ENCODE data around the gene ATAD3B.
"Not testable (repeated sequence)": the region's sequence is repeated elsewhere in the genome, so short reads cannot be mapped to it uniquely, and the experiment has no call there.

Gene ATAD3B

GRCh38 chr1:1522536-1522935 is 51.0 kb downstream of the ATAD3B start:
- H3K27ac Mint-ChIP-seq, H3K4me1 Mint-ChIP-seq, DNase-seq, ATAC-seq, H3K27me3 Mint-ChIP-seq, H3K4me3 Mint-ChIP-seq, H3K9me3 Mint-ChIP-seq: not testable (repeated sequence)

DNA sequence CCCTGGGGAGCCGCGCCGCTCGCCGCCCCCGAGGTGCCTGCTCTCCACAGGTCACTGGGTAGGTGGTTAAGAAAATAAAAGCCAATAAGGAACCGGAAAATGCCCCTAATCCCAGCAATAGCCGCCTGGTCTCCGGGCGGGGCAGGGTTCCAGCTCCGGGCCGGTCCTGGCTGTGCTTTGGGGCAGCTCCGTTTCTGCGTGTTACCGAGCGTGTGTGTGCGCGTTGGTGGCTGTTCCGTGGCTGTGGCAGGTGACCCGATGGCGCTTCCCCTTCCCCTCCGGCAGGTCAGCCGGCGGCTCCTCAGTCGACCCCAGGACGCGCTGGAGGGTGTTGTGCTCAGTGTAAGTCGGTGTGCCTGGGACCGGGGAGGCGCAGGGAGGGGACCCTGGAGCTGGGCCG is 51.7 kb downstream of the ATAD3B start:
- H3K9me3 Mint-ChIP-seq, ATAC-seq, DNase-seq, H3K4me3 Mint-ChIP-seq, H3K27me3 Mint-ChIP-seq, H3K4me1 Mint-ChIP-seq, H3K27ac Mint-ChIP-seq: not testable (repeated sequence)

GRCh38 chr1:1523651-1524050 is 52.1 kb downstream of the ATAD3B start:
- not testable (repeated sequence) for H3K9me3 Mint-ChIP-seq, H3K27me3 Mint-ChIP-seq, ATAC-seq, H3K4me1 Mint-ChIP-seq, H3K27ac Mint-ChIP-seq, H3K4me3 Mint-ChIP-seq, DNase-seq

GRCh38 chr1:1524750-1525383 is 53.3 kb downstream of the ATAD3B start:
- ATAC-seq, H3K4me1 Mint-ChIP-seq, DNase-seq, H3K27me3 Mint-ChIP-seq, H3K4me3 Mint-ChIP-seq, H3K9me3 Mint-ChIP-seq, H3K27ac Mint-ChIP-seq: not testable (repeated sequence)

DNA sequence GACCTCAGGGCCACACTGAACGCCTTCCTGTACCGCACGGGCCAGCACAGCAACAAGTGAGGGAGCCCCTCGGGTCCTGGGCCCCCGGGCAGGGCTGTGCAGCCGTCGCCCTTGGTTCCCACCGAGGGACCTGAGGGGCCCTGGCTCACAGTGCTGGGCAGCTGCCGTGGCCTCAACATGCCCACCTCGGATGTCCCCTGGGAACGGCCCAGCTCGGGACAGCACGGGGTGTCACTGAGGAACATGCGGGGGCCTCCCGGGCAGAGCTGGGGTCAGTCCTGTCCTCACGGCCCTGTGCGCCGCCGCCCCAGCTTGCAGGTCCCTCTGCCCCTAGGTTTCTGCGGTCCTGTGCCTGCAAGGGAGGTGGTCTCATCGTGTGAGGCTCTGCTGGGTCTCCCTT is 54.9 kb downstream of the ATAD3B start:
- not testable (repeated sequence) for ATAC-seq, H3K27ac Mint-ChIP-seq

GRCh38 chr1:1527092-1527816 is 55.7 kb downstream of the ATAD3B start:
- Mint-ChIP-seq H3K27me3 (no peaks in the 10 kb centered on the region), H3K9me3 (peaks cover 5 to 6% of the 10 kb centered on the region in 2 donors)
- no peak for DNase-seq

More for the DNA sequence above, 54.9 kb downstream of the ATAD3B start:
- not testable (repeated sequence) for H3K27me3 Mint-ChIP-seq, H3K4me3 Mint-ChIP-seq, H3K4me1 Mint-ChIP-seq, DNase-seq, H3K9me3 Mint-ChIP-seq

DNA sequence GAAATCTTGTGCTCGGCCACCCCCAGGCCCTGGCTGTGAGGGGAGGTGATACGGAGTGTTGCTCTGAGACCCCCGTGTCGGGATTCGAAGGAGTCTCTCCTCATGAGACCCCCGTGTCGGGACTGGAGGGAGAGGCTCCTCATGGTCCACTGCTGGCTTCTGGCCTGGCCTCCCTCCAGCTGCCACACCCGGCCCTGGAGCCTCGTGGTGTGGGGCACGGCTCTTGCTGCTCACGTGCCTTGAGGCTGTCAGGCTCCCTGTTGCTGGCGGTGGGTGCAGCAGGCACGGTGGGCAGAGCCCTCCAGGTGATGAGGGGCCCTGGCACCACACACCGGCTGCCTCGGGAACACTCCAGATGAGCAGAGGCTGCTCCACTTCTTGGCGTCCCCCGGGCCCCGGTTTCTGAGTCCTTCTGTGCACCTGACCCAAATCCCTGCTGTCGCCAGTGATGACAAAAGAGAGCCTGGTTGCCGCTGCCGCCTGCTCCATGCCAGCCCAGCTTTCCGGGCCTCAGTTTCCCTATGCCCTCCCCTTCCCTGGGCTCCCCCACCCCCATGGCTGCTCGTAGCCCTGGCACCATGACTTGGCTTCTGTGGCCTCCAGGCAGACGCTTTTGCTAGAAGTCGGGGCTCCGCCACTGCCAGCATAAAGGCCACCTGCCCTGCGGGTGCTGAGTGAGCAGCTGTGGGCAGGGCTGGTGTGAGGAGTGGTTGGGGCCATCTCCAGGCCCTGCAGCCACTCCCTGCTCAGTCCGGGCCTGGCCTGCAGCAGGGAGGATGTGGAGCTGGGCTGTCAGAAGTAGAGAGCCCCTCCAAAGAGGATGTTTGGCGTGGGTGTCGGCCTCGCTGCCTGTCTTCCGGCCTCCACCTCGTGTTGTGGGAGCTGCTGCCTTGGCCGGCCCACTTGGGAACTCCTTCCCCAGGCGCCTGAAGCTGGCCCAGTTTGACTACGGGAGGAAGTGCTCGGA is 57.0 kb downstream of the ATAD3B start:
- Mint-ChIP-seq H3K27ac (no peak overlapping the region), H3K4me1 (no peaks in the 10 kb centered on the region), H3K4me3 (no peak overlapping the region), H3K27me3 (no peaks in the 10 kb centered on the region), H3K9me3 (peaks cover 5 to 7% of the 10 kb centered on the region in 2 donors)
- no peak for ATAC-seq
- no peak for DNase-seq

More at GRCh38 chr1:1527092-1527816, 55.7 kb downstream of the ATAD3B start:
- ATAC-seq = no peak
- Mint-ChIP-seq H3K4me3 (no peak overlapping the region), H3K27ac (peak overlapping the region in 1 of 2 donors; percentile 56), H3K4me1 (no peaks in the 10 kb centered on the region)

DNA sequence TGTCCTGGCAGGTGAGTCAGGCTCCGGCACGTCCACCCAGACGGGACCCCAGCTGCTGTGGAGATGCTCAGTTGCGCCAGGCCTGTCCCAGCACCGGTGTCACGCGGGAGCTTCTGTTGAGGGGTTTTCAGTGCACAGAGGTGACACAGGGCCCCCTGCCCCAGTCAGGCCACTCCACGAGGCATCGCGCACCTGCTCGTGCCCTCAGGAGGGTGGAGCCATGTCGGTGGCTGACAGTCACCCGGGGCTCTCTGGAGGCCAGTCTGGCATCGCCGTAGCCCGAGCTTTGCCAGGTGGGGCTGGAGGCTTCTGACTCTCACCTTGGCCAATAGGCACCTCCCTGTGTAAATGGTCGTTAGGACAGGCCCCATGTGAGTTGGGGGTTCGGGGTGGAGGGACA is 57.8 kb downstream of the ATAD3B start:
- Mint-ChIP-seq H3K27me3 (no peaks in the 10 kb centered on the region), H3K9me3 (peaks cover 5 to 7% of the 10 kb centered on the region in 2 donors), H3K4me1 (no peaks in the 10 kb centered on the region), H3K4me3 (no peak overlapping the region), H3K27ac (no peak overlapping the region)
- ATAC-seq (no peak), DNase-seq (no peak)

- no peak overlapping the region for H3K4me3 Mint-ChIP-seq
- no peaks in the 10 kb centered on the region for H3K4me1 Mint-ChIP-seq
- no peak overlapping the region for H3K27ac Mint-ChIP-seq
- no peaks in the 10 kb centered on the region for H3K27me3 Mint-ChIP-seq
- peaks cover 5 to 7% of the 10 kb centered on the region in 2 donors for H3K9me3 Mint-ChIP-seq
- ATAC-seq = no peak
- no peak for DNase-seq
Observed at GRCh38 chr1:1529936-1530335, 58.4 kb downstream of the ATAD3B start.

DNA sequence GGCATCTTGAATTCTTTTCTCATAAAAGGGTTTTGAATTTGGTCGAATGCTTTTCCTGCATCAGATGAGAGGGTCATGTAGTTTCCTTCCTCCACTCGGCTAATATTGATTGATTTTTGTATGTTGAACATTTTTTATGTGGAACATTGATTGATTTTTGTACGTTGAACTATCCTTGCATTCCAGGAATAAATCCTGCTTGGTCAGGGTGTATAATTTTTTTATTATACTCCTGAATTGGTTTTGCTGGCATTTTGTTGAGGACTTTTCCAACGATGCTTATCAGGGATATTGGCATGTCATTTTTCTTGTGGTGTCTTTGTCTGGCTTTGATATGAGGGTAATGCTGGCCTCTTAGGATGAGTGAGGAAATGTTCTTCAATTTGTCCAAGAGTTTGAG is 60.4 kb downstream of the ATAD3B start:
- Mint-ChIP-seq H3K4me1 (no peaks in the 10 kb centered on the region), H3K4me3 (no peak overlapping the region), H3K27me3 (no peaks in the 10 kb centered on the region), H3K9me3 (peaks cover 5 to 7% of the 10 kb centered on the region in 2 donors), H3K27ac (peak overlapping the region in 1 of 2 donors; percentile 9)
- no peak for DNase-seq
- no peak for ATAC-seq

DNA sequence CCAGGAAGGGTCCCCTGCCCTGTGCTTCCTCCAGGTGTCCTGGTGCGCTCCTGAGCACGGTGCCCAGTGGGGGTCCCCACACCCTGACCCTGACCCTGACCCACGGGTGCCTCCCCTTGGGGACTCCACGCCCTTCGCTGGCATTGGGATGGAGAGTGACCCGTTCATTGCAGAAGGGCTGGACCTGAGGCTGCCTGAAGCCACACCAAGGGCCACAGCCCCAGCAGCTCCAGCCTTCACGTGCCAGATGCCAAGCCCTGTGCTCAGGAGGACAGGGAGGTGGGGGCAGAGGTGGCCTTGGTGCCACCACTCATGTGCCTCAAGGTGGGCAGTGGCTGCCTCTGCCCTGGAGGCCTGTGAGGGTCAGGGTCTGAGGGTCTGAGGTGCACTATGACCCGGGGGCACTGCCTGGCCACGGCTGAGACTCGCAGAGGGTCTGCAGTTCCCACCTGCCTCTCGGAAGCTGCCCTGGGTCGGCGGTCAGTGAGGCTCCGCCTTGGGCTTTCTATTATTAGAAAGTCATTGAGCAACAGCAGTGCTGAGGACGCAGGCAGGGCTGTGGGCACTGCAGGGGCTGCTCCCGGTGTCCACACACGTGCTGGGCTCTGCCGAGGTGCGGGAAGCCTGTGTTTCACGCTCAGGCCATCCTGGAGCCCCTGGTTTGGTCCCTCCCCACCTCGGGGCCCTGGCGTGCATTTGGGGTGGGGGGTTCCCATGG is 61.8 kb downstream of the ATAD3B start:
- H3K27ac Mint-ChIP-seq, DNase-seq, H3K9me3 Mint-ChIP-seq, H3K4me3 Mint-ChIP-seq, H3K27me3 Mint-ChIP-seq, ATAC-seq, H3K4me1 Mint-ChIP-seq: not testable (repeated sequence)

DNA sequence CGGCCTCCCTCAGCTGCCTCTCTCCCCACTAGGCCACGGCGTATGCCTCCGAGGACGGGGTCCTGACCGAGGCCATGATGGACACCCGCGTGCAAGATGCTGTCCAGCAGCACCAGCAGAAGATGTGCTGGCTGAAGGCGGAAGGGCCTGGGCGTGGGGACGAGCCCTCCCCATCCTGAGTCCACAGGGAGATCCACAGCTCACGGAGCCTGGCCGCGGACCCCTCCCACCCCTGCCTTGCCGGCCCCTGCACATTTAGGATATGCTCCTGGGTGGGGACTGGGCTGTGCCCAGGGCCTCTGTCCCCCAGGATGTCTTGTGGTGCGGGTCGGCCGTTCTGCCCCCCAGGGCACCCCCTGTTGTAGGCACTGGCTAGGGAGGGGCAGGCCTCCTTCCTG is 62.3 kb downstream of the ATAD3B start:
- H3K9me3 Mint-ChIP-seq, H3K4me3 Mint-ChIP-seq, DNase-seq, H3K4me1 Mint-ChIP-seq, ATAC-seq, H3K27ac Mint-ChIP-seq, H3K27me3 Mint-ChIP-seq: not testable (repeated sequence)

- peak overlapping the region in 1 of 2 donors; percentile 19 for H3K27ac Mint-ChIP-seq
- no peaks in the 10 kb centered on the region for H3K4me1 Mint-ChIP-seq
- peak; percentile 10 for ATAC-seq
- DNase-seq = no peak
- peaks cover 5 to 7% of the 10 kb centered on the region in 2 donors for H3K9me3 Mint-ChIP-seq
- no peak overlapping the region for H3K4me3 Mint-ChIP-seq
- H3K27me3 Mint-ChIP-seq = no peaks in the 10 kb centered on the region
Observed at GRCh38 chr1:1534401-1535154, 63.0 kb downstream of the ATAD3B start.

DNA sequence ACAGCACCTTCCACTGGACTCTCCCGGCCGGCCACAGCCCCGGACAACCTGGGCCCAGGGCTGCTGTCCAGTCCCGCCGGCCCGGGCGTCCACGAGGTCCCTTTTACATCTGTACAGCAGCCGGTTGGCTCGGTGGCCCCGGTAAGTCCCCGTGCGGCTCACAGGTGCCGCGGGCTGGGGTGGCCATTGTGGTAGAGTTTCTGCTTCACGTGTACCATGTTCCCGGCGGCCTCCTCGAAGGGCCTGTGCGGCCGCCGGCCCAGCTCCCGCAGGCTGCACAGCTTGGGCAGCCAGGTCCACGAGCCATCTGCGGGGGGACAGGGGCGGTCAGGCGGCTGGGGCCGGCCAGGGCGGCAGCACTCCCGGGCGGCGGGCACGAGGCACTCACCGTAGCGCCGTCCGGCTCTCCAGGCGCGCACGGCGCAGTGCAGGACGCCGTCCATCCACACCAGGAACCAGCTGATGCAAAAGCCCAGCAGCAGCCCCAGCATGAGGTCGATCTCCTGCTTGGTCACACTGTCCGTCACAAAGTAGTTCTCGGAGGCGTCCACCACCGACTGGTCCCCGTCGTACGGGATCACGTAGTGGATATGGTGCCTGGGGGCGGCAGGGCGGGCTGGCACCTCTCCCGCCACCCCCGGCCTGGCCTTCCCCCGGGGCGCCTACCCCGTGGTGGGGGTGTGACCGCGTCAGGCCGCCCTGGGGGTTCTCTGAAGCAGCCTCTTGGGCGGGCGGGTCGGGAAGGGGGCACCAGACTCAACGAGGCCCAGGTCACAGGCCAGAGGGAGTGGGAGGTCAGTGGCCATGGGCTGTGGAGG is 63.8 kb downstream of the ATAD3B start:
- peak overlapping the region in 1 of 2 donors; percentile 42 for H3K27ac Mint-ChIP-seq
- DNase-seq = no peak
- H3K27me3 Mint-ChIP-seq = no peaks in the 10 kb centered on the region
- peaks cover 5 to 7% of the 10 kb centered on the region in 2 donors for H3K9me3 Mint-ChIP-seq
- no peaks in the 10 kb centered on the region for H3K4me1 Mint-ChIP-seq
- ATAC-seq = peak; percentile 13
- H3K4me3 Mint-ChIP-seq = no peak overlapping the region
